ENCODE data around the gene ANGPTL2.

GRCh38 chr9:127099664-127100063 lies 22.8 kb downstream of the ANGPTL2 start:
- TF ChIP-seq CTCF (IDR thresholded peaks at IDR 0.05; ENCODE audit: poor library complexity) = no peak
- no peak for TF ChIP-seq EZH2phosphoT487 (IDR thresholded peaks at IDR 0.05; ENCODE audit: low read depth, severe bottlenecking, unreplicated experiment)
